Naive thymus-derived CD4-positive, alpha-beta T cell (primary cell): ENCODE data around the gene CPB2. TPM values are rescaled to one million over a fixed set of nuclear protein-coding genes. Genes with fewer than 3 reads are reported as not detected.

Source experiments
- ATAC-seq: fragments of 150-1000 bp; cut with Tn5 transposase; 2 replicates; pipeline ENCODE4 v1.10.0; 2021; ENCODE audit warnings: mild to moderate bottlenecking, moderate library complexity
- CTCF ChIA-PET: fragments of 350-600 bp; sonication (Branson Sonifier 250); formaldehyde crosslinking; loops from one replicate; lab custom pipeline; 2021; ENCODE audit warnings: antibody characterized with exemption; lab: Charles Lee
- POLR2A ChIA-PET: fragments of 350-600 bp; sonication (Branson Sonifier 250); formaldehyde crosslinking; loops from one replicate; lab custom pipeline; 2021; ENCODE audit warnings: antibody characterized with exemption, inconsistent platforms; lab: Charles Lee
- DNase-seq, 9 donors: peaks; one replicate each; pipeline versions ENCODE4 v3.0.0 to v3.0.0-alpha.2; 2020 to 2022; ENCODE audit warnings: mixed read lengths in 1 of 9
- H3K27ac ChIP-seq: one replicate; pipeline ENCODE4 v1.7.0; 2013; ENCODE audit warnings: mild to moderate bottlenecking, low read depth, low read length, moderate library complexity
- H3K27me3 ChIP-seq, 2 donors: one replicate each; pipeline ENCODE4 v1.7.0; 2013; ENCODE audit warnings: low read length in 2 of 2, mild to moderate bottlenecking in 2 of 2, moderate library complexity in 2 of 2; ENCODE audit not compliant: control insufficient read depth in 2 of 2, insufficient read depth in 2 of 2
- H3K36me3 ChIP-seq, 3 experiments: 1 replicate in 2 of 3; 2 replicates in 1 of 3; pipeline ENCODE4 v1.7.0; 2013; ENCODE audit warnings: low read length in 3 of 3, mild to moderate bottlenecking in 3 of 3, moderate library complexity in 1 of 3; ENCODE audit not compliant: insufficient read depth in 3 of 3, control insufficient read depth in 2 of 3
- H3K4me1 ChIP-seq, 2 donors: one replicate each; pipeline ENCODE4 v1.7.0; 2013; ENCODE audit warnings: low read length in 2 of 2, mild to moderate bottlenecking in 2 of 2, moderate library complexity in 1 of 2; ENCODE audit not compliant: control insufficient read depth in 2 of 2, insufficient read depth in 2 of 2
- H3K4me3 ChIP-seq: 2 replicates; pipeline ENCODE4 v1.7.0; 2013; ENCODE audit warnings: mild to moderate bottlenecking, low read length
- H3K9me3 ChIP-seq, 3 experiments: 1 replicate in 2 of 3; 2 replicates in 1 of 3; pipeline ENCODE4 v1.7.0; 2013; ENCODE audit warnings: low read length in 3 of 3; ENCODE audit not compliant: control insufficient read depth in 2 of 3
- H3K27ac Mint-ChIP-seq, 9 donors: one replicate each; pipeline ENCODE4 v1.8.0; 2020 to 2022; ENCODE audit warnings: mixed read lengths in 9 of 9, mild to moderate bottlenecking in 8 of 9, moderate library complexity in 5 of 9, inconsistent platforms in 2 of 9
- H3K27me3 Mint-ChIP-seq, 5 donors: one replicate each; pipeline ENCODE4 v1.8.0; 2021 to 2022; ENCODE audit warnings: mixed read lengths in 5 of 5, mild to moderate bottlenecking in 1 of 5
- H3K36me3 Mint-ChIP-seq, 5 donors: one replicate each; pipeline ENCODE4 v1.8.0; 2020 to 2022; ENCODE audit warnings: mixed read lengths in 5 of 5, mild to moderate bottlenecking in 3 of 5, inconsistent platforms in 1 of 5
- H3K4me1 Mint-ChIP-seq, 7 donors: one replicate each; pipeline ENCODE4 v1.8.0; 2020 to 2022; ENCODE audit warnings: mixed read lengths in 7 of 7, mild to moderate bottlenecking in 3 of 7, inconsistent platforms in 1 of 7
- H3K4me3 Mint-ChIP-seq, 10 donors: one replicate each; pipeline ENCODE4 v1.8.0; 2020 to 2022; ENCODE audit warnings: mild to moderate bottlenecking in 10 of 10, mixed read lengths in 10 of 10, moderate library complexity in 6 of 10, inconsistent platforms in 2 of 10
- H3K9me3 Mint-ChIP-seq, 11 donors: one replicate each; pipeline ENCODE4 v1.8.0; 2020 to 2022; ENCODE audit warnings: mixed read lengths in 11 of 11, mild to moderate bottlenecking in 4 of 11, inconsistent platforms in 1 of 11, moderate library complexity in 1 of 11
- intact Hi-C, 2 donors: fragments of 100-400 bp; cut with micrococcal nuclease; formaldehyde crosslinking; loops; one replicate each; pipeline ENCODE4 v1.15.1; 2023
- polyA plus RNA-seq, 2 donors: library from polyadenylated mRNA; unstranded; fragments of 300-500 nt; fragmentation: Illumina TruSeq; gene quantifications; one replicate each; pipeline ENCODE4 v1.2.3, GENCODE V29; 2021
- total RNA-seq, 6 experiments: library from RNA in 5 of 6; stranded (reverse) in 5 of 6; gene quantifications; 1 replicate in 5 of 6; 2 replicates in 1 of 6; pipeline ENCODE4 v1.2.3 and lab custom pipeline; 2021 to 2026

CPB2 gene
- total and polyA plus RNA-seq, 7 experiments from 2014 or later, result not detected

DNA sequence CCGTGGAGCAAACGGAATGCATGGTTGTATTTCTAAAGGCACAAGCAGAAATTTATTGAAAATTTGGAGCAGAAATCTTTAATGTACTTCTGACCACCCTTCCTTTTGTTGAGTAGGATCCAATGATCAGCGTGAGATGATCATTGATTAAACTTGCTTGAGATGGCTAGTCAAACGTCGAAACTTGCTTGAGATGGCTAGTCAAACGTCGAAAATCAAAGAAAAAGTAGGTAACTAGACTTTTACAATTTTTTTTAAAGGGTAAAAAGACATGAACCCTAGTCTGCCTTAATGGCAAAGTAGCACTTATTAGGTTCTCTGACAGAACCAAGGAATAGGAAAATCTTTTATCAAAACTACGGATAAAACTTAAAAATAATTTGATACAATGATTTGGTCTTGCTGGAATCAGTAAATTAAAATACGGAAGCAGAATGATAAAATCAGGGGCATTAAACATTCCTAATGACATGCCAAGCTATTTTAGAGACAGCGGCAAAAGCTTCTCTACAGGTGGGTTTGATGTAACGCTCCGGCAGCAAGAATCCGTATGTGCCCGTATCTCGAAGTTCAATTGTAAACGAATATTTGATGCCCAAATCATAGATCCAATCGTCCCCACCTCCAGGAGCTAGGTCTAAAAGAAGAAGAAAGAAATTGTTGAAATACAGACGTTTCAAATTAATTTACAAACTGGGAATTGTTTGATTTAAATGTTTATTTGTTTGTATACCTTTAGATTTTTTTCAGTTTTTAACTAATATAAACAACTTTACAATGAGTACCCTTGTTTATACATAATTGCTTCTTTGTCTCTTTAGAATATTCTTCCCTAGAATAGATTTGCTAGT, 51.4 kb downstream of the CPB2 start:
- H3K9me3 Mint-ChIP-seq, result peaks cover 0 to 3% (median 0%) of the 10 kb centered on the region in 11 donors
- peak overlapping the region; percentile 87 to 96 (median 94) for H3K4me3 Mint-ChIP-seq
- peaks cover 0 to 8% (median 0%) of the 10 kb centered on the region in 5 donors for H3K36me3 Mint-ChIP-seq
- Histone ChIP-seq H3K9me3 (no peaks in the 10 kb centered on the region), H3K27me3 (no peaks in the 10 kb centered on the region), H3K36me3 (peaks cover 0 to 5% (median 0%) of the 10 kb centered on the region in 3 experiments), H3K27ac (peak overlapping the region; percentile 98), H3K4me1 (peaks cover 22 to 26% of the 10 kb centered on the region in 2 donors), H3K4me3 (peak overlapping the region; percentile 89)
- intact Hi-C loops, result loop anchor here (2.0 to 10.0 kb wide), 15 partner anchors 74 to 1984 kb away; partner anchors contain the start of genes GTF2F2 (in 2 of the 2), LRCH1 (in 2 of the 2), ESD (in 1 of the 2) and GPALPP1 (in 1 of the 2)
- POLR2A ChIA-PET, result interaction anchor here (1.2 to 2.3 kb wide), 5 partner anchors 18 to 206 kb away, joined by 3 to 13 read pairs (median 3); no protein-coding TSS in a partner anchor
- DNase-seq (no peak), ATAC-seq (no peak)
- CTCF ChIA-PET, result interaction anchor here (0.7 to 1.5 kb wide), 2 partner anchors 73 to 242 kb away, joined by 3 to 5 read pairs; no protein-coding TSS in a partner anchor
- H3K4me1 Mint-ChIP-seq, result peaks cover 13 to 54% (median 39%) of the 10 kb centered on the region in 7 donors
- peaks cover 5 to 32% (median 15%) of the 10 kb centered on the region in 5 donors for H3K27me3 Mint-ChIP-seq
- peak overlapping the region; percentile 93 to 99 (median 97) for H3K27ac Mint-ChIP-seq

- CTCF ChIA-PET, result interaction anchor here (0.7 to 0.9 kb wide), 3 partner anchors 73 to 243 kb away, joined by 3 to 4 read pairs (median 3); no protein-coding TSS in a partner anchor
- peak within 1 kb of the TSS; percentile 93 to 99 (median 97) for H3K27ac Mint-ChIP-seq
- peaks cover 19 to 63% (median 46%) of the 10 kb centered on the region in 7 donors for H3K4me1 Mint-ChIP-seq
- intact Hi-C loops, result loop anchor here (1.0 to 10.0 kb wide), 27 partner anchors 11 to 1985 kb away; partner anchors contain the start of genes GPALPP1 (in 2 of the 2), GTF2F2 (in 2 of the 2), LRCH1 (in 2 of the 2) and LRRC63 (in 2 of the 2)
- Histone ChIP-seq H3K27ac (peak within 1 kb of the TSS; percentile 98), H3K27me3 (no peaks in the 10 kb centered on the region), H3K36me3 (peaks cover 0 to 5% (median 0%) of the 10 kb centered on the region in 3 experiments), H3K4me1 (peaks cover 22 to 26% of the 10 kb centered on the region in 2 donors), H3K4me3 (peak within 1 kb of the TSS; percentile 89), H3K9me3 (no peaks in the 10 kb centered on the region)
- peaks cover 0 to 3% (median 0%) of the 10 kb centered on the region in 11 donors for H3K9me3 Mint-ChIP-seq
- ATAC-seq (peak; percentile 100), DNase-seq (peak; percentile 75 to 95 (median 92))
- POLR2A ChIA-PET, result interaction anchor here (0.8 to 2.3 kb wide), 10 partner anchors 17 to 269 kb away, joined by 3 to 13 read pairs (median 3); no protein-coding TSS in a partner anchor
- H3K27me3 Mint-ChIP-seq, result peaks cover 5 to 32% (median 15%) of the 10 kb centered on the region in 5 donors
- peak within 1 kb of the TSS; percentile 87 to 96 (median 94) for H3K4me3 Mint-ChIP-seq
- peaks cover 0 to 13% (median 3%) of the 10 kb centered on the region in 5 donors for H3K36me3 Mint-ChIP-seq
Measured at GRCh38 chr13:46052319-46053161, 52.3 kb downstream of the CPB2 start, which contains the start of gene ZC3H13. ZC3H13 (minus strand) TSS chr13:46052746; CDS start chr13:46045507, 7,239 bp downstream.

GRCh38 chr13:46051968-46052318, 52.9 kb downstream of the CPB2 start:
- ChIA-PET POLR2A (interaction anchor here (0.8 to 2.3 kb wide), 9 partner anchors 17 to 270 kb away, joined by 3 to 13 read pairs (median 3); no protein-coding TSS in a partner anchor), CTCF (interaction anchor here (0.7 to 0.9 kb wide), 2 partner anchors 74 to 75 kb away, joined by 3 to 4 read pairs; no protein-coding TSS in a partner anchor)
- Mint-ChIP-seq H3K9me3 (peaks cover 0 to 3% (median 0%) of the 10 kb centered on the region in 11 donors), H3K36me3 (peaks cover 0 to 16% (median 3%) of the 10 kb centered on the region in 5 donors), H3K27ac (peak overlapping the region; percentile 93 to 99 (median 97)), H3K4me1 (peaks cover 20 to 69% (median 52%) of the 10 kb centered on the region in 7 donors), H3K27me3 (peaks cover 5 to 31% (median 15%) of the 10 kb centered on the region in 5 donors), H3K4me3 (peak overlapping the region; percentile 87 to 96 (median 94))
- DNase-seq, result no peak
- H3K27me3 ChIP-seq, result no peaks in the 10 kb centered on the region
- intact Hi-C loops, result loop anchor here (1.0 to 10.0 kb wide), 27 partner anchors 11 to 1985 kb away; partner anchors contain the start of genes GPALPP1 (in 2 of the 2), GTF2F2 (in 2 of the 2), LRCH1 (in 2 of the 2) and LRRC63 (in 2 of the 2)
- no peaks in the 10 kb centered on the region for H3K9me3 ChIP-seq
- peak; percentile 20 for ATAC-seq
- H3K4me3 ChIP-seq, result peak overlapping the region; percentile 89
- peaks cover 22 to 26% of the 10 kb centered on the region in 2 donors for H3K4me1 ChIP-seq
- H3K27ac ChIP-seq, result peak overlapping the region; percentile 98
- peaks cover 0 to 5% (median 0%) of the 10 kb centered on the region in 3 experiments for H3K36me3 ChIP-seq

DNA sequence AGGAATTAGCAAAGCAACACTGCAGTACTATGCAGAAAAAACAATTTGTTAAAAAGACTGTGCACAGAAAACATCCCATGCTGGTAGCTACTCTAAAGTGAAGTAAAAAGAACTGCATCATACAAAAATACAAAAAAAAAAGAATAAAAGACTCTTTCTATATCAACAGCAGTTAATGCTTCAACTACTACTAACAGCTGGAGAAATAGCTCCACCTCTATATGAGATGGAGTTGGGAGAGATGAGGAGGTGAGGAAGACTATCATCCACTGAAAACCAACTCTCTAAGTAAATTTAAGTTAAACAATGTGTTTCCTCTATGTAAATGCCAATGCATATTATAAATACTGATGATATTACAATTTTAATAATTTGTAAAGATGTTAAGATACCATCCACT, 54.1 kb downstream of the CPB2 start:
- H3K27me3 ChIP-seq, result no peaks in the 10 kb centered on the region
- CTCF ChIA-PET, result no interaction called here
- intact Hi-C loops, result loop anchor here (5.0 to 10.0 kb wide), 11 partner anchors 77 to 1987 kb away; partner anchors contain the start of genes LRCH1 (in 2 of the 2), GTF2F2 (in 1 of the 2), NUDT15 (in 1 of the 2) and SUCLA2 (in 1 of the 2)
- H3K27ac ChIP-seq, result no peak overlapping the region
- POLR2A ChIA-PET, result interaction anchor here (0.6 to 0.7 kb wide), 3 partner anchors 74 to 258 kb away, joined by 3 to 4 read pairs (median 3); no protein-coding TSS in a partner anchor
- Mint-ChIP-seq H3K36me3 (peaks cover 0 to 16% (median 3%) of the 10 kb centered on the region in 5 donors), H3K27me3 (peaks cover 5 to 21% (median 10%) of the 10 kb centered on the region in 5 donors), H3K4me1 (peaks cover 23 to 77% (median 59%) of the 10 kb centered on the region in 7 donors), H3K4me3 (peak overlapping the region in 9 of 10 donors; percentile 14 to 94 (median 52)), H3K9me3 (peaks cover 0 to 3% (median 0%) of the 10 kb centered on the region in 11 donors), H3K27ac (peak overlapping the region in 4 of 9 donors; percentile 5 to 98 (median 24))
- no peaks in the 10 kb centered on the region for H3K9me3 ChIP-seq
- no peak for DNase-seq
- H3K4me3 ChIP-seq, result no peak overlapping the region
- H3K36me3 ChIP-seq, result peaks cover 0 to 5% (median 0%) of the 10 kb centered on the region in 3 experiments
- H3K4me1 ChIP-seq, result peaks cover 22 to 26% of the 10 kb centered on the region in 2 donors
- no peak for ATAC-seq

- intact Hi-C loops, result loop anchor here in 1 of 2 donors (2.0 kb wide), 1 partner anchor 17 kb away; no protein-coding TSS in a partner anchor
- peaks cover 2 to 31% (median 14%) of the 10 kb centered on the region in 5 donors for H3K36me3 Mint-ChIP-seq
- no peaks in the 10 kb centered on the region for H3K9me3 Mint-ChIP-seq
- Histone ChIP-seq H3K4me1 (peaks cover 8 to 12% of the 10 kb centered on the region in 2 donors), H3K9me3 (no peaks in the 10 kb centered on the region), H3K27me3 (no peaks in the 10 kb centered on the region), H3K36me3 (peaks cover 6 to 17% (median 10%) of the 10 kb centered on the region in 3 experiments), H3K4me3 (no peak overlapping the region), H3K27ac (no peak overlapping the region)
- ChIA-PET CTCF (no interaction called here), POLR2A (no interaction called here)
- no peak for DNase-seq
- ATAC-seq, result no peak
- H3K4me3 Mint-ChIP-seq, result no peak overlapping the region
- H3K4me1 Mint-ChIP-seq, result peaks cover 12 to 60% (median 43%) of the 10 kb centered on the region in 7 donors
- H3K27me3 Mint-ChIP-seq, result no peaks in the 10 kb centered on the region
- no peak overlapping the region for H3K27ac Mint-ChIP-seq
Measured at GRCh38 chr13:46045424-46045823, 59.4 kb downstream of the CPB2 start.
